Hematopoietic multipotent progenitor cell treated with erythropoietin and hydrocortisone succinate and interleukin-3 and kit ligand, for 4 days (in vitro differentiated cells): ENCODE results near the gene FIGNL2.
"Not testable (repeated sequence)": the region's sequence is repeated elsewhere in the genome, so short reads cannot be mapped to it uniquely, and the experiment has no call there.

Experiments
- DNase-seq: peaks from one replicate; pipeline ENCODE4 v3.0.0-alpha.2; 2015

The FIGNL2 gene

GRCh38 chr12:51833448-51834227 is 14.9 kb downstream of the FIGNL2 start:
- DNase-seq: no peak

GRCh38 chr12:51832354-51833107 is 16.0 kb downstream of the FIGNL2 start:
- peak; percentile 71 for DNase-seq

- DNase-seq: not testable (repeated sequence)
Observed at GRCh38 chr12:51831817-51832216, 16.7 kb downstream of the FIGNL2 start.

- DNase-seq: no peak
Observed at GRCh38 chr12:51829641-51830040, 18.9 kb downstream of the FIGNL2 start.

GRCh38 chr12:51829011-51829481 is 19.5 kb downstream of the FIGNL2 start:
- no peak for DNase-seq

- peak; percentile 74 for DNase-seq
Observed at GRCh38 chr12:51827925-51828818, 20.3 kb downstream of the FIGNL2 start.

GRCh38 chr12:51826881-51827280 is 21.6 kb downstream of the FIGNL2 start:
- no peak for DNase-seq

- DNase-seq: no peak
Observed at GRCh38 chr12:51825216-51825615, 23.3 kb downstream of the FIGNL2 start.

GRCh38 chr12:51823875-51824565 is 24.5 kb downstream of the FIGNL2 start:
- peak; percentile 80 for DNase-seq

GRCh38 chr12:51822956-51823355 is 25.6 kb downstream of the FIGNL2 start:
- DNase-seq: no peak

GRCh38 chr12:51822261-51822616 is 26.3 kb downstream of the FIGNL2 start:
- DNase-seq: no peak

- peak; percentile 28 for DNase-seq
Observed at GRCh38 chr12:51821440-51822260, 26.9 kb downstream of the FIGNL2 start.

- DNase-seq: peak; percentile 86
Observed at GRCh38 chr12:51820526-51821439, 27.7 kb downstream of the FIGNL2 start.

- DNase-seq: peak; percentile 14
Observed at GRCh38 chr12:51819736-51820525, 28.6 kb downstream of the FIGNL2 start.

GRCh38 chr12:51818566-51819300 is 29.8 kb downstream of the FIGNL2 start:
- DNase-seq: no peak

- no peak for DNase-seq
Observed at GRCh38 chr12:51818086-51818485, 30.4 kb downstream of the FIGNL2 start.

- no peak for DNase-seq
Observed at GRCh38 chr12:51817027-51817953, 31.2 kb downstream of the FIGNL2 start.

GRCh38 chr12:51815571-51815970 is 32.9 kb downstream of the FIGNL2 start:
- no peak for DNase-seq
